GM20000 (cell line): ENCODE results near the gene PHF5A.

Source experiments
- DNase-seq: peaks from one replicate; pipeline ENCODE4 v3.0.0; 2012; ENCODE audit warnings: low spot score
- TF ChIP-seq, protein P1 (sequence below): IDR thresholded peaks from 2 replicates; pipeline ENCODE4 v1.5.1; 2012; ENCODE audit warnings: mild to moderate bottlenecking, control low read depth; ENCODE audit errors: extremely low read depth, missing control alignments

Gene PHF5A, protein sequence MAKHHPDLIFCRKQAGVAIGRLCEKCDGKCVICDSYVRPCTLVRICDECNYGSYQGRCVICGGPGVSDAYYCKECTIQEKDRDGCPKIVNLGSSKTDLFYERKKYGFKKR

DNA sequence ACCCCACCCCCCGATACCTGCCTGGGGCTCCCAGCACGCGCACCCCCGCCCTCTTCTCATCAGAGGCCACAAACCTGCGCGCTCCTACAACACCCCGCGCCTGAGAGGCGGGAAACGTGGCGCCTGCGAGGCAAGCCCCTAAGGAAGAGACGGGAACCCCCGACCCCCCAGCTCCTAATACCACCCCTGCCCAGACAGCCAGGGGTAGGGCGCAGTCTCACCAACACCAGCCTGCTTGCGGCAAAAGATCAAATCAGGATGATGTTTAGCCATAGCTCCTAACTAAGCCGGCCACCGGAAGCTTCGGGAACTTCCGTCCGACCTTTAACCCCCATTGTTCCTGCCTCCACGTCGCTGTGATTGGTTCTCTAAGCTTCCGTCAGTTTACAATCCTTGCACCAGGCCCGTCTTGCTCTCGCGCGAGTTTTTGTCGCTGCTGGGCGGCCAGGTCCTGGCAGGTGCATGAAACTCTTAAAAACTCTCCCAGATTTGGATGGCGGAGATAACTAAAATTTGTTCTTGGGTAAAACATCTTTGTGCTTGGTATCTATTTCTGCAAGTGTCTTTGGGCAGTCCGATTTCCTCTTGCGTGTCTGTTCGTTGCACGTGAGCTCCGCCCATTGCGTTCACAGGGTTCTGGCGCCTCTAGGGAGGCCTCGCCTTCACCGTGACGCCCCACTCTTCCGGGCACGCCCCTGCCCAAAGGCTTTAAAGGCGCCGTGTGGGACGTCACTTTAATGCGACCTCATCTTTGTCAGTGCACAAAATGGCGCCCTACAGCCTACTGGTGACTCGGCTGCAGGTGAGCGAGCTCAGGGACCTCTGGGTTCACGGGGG is at the start of gene PHF5A, which contains the start of gene ACO2:
Gene PHF5A (minus strand): TSS at position 312 of the 837 bp plus-strand sequence. CDS start 39 bp downstream, at position 273.
Gene ACO2 (plus strand): TSS at position 737 of the 837 bp plus-strand sequence. CDS start 30 bp downstream, at position 767.
- DNase-seq: peak; percentile 92
- TF ChIP-seq, protein P1, sequence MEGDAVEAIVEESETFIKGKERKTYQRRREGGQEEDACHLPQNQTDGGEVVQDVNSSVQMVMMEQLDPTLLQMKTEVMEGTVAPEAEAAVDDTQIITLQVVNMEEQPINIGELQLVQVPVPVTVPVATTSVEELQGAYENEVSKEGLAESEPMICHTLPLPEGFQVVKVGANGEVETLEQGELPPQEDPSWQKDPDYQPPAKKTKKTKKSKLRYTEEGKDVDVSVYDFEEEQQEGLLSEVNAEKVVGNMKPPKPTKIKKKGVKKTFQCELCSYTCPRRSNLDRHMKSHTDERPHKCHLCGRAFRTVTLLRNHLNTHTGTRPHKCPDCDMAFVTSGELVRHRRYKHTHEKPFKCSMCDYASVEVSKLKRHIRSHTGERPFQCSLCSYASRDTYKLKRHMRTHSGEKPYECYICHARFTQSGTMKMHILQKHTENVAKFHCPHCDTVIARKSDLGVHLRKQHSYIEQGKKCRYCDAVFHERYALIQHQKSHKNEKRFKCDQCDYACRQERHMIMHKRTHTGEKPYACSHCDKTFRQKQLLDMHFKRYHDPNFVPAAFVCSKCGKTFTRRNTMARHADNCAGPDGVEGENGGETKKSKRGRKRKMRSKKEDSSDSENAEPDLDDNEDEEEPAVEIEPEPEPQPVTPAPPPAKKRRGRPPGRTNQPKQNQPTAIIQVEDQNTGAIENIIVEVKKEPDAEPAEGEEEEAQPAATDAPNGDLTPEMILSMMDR: no peak

DNA sequence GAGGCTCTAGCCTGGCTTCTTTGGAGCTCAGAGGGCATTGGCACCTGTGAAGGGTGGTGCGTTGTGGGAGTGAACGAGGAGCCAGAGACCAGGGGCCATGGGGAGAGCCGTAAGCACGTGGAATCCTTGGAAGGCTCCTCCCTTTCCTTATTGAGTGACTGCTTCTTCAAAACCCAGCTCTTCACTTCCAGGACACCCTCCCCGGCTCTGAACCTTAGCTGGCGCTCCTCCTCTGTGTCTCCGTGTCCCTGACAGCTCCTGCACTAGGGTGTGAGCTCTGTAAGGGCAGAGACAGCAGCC is 49.5 kb upstream of the PHF5A start:
- TF ChIP-seq, protein P1: no peak
- no peak for DNase-seq

DNA sequence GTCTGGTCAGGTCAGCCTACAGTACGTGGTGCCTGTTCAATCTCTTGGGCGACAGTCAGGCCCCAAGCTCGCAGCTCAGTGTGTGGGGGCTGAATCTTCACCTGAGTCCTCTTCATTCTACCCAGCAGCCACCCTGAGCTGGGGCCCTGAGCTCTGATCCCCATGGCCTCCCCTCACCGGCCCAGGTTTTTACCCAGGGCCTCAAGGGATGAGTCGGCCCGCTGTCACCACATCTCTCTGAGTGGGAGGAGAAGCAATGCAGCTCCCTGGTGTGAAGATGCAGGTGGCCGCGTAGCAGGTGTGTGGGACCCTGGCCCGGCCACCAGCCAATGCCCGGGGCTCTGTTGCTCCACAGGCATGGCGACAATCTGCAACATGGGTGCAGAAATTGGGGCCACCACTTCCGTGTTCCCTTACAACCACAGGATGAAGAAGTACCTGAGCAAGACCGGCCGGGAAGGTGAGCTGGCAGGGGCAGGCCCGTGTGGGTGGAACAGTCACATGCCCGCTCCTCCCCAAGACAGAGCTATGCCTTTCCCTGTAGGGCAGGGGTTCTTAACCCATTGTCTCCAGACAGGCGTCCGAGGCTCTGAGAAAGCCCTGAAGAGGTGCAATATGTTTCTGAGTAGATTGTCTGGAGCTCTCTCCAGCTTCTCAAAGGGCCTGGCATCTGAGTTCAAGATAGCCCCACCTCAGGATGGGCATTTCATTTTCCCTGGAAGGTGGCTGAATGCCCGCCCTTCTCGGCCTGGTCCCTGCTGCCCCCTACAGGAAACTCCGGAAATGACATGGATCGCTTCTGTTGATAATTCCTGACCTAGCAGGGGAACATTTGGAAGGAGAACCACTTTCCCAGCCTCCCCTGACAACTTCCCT is 48.9 kb upstream of the PHF5A start:
- TF ChIP-seq, protein P1: peak; percentile 63
- DNase-seq: peak; percentile 59

DNA sequence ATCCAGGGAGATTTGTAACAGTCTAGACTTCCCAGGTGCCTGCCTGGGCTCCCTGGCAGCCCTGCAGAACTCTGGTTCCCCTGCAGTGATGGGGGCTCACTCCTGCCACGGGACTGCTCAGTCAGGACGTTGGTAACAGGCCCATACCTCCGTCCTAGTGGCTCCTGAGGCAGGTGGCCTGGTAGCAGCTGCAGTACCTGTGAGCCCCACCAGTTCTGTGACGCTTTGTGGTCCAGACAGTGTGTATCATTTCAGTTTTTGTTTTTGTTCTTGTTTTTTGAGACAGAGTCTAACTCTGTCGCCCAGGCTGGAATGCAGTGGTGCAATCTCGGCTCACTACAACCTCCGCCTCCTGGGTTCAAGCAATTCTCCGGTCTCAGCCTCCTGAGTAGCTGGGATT is 48.0 kb upstream of the PHF5A start:
- TF ChIP-seq, protein P1: no peak
- DNase-seq: no peak

DNA sequence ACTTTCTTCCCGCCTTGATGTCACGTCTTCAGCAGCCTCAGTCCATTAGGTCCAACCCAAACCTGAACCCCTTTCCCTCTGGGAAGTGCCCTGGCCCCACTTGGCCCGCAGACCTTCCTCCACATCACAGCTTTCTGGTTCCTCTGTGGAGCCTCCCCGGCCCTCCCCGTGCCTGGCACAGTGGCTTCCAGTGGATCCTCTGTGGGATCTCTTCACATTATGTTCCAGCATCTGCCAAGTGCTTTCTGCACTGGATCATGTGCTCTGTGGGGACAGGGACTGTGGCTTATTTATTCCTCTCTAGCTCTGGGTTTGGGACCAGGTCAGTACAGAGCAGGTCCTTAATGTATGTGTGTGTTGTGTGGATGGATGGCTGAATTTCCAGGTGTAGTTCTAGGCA is 44.9 kb upstream of the PHF5A start:
- TF ChIP-seq, protein P1: no peak
- DNase-seq: no peak

DNA sequence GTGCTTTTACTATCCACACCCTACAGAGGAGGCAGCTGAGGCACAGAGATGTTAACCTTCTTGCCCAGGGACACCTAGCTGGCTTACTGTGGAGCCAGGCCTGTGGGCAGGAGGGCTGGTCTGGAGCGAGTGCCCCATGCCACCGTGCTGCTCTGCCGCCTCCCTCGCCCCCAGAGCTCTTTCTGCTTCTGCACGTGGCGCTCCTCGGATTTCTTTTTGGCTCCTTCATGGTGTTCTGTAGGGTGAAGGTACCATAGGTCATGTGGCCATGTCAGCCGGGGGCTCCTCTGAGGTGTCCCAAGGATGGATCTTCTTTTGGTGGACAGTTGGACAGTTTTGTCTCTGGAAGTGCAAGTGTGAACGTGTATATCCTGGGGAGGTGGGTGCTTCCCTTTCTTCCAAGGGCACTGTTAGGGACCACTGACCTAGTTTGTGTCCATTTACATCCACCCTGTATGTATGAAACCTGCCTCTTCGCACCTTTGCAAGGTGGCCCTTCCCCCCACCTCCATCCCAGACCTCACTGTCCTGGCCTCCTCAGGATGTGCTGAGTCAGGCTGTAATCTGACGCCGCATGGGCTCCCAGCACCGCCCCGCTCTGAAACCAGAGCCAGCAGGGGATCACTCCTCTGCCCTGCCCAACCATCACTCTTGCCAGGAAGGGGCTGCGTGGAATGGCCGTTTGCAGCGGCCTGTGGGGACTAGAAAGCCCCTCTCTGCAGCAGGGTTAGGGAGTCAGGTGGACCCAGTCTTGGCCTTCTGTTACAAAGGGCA is 44.1 kb upstream of the PHF5A start:
- TF ChIP-seq, protein P1: no peak
- DNase-seq: no peak
